Stomach smooth muscle (tissue), 2 donors: ENCODE results near the gene DDAH1.

ENCODE experiments used
- H3K27ac ChIP-seq: one replicate; pipeline ENCODE4 v1.7.0; 2013; ENCODE audit warnings: mild to moderate bottlenecking, low read length, inconsistent platforms
- H3K27me3 ChIP-seq, 2 donors: one replicate each; pipeline ENCODE4 v1.7.0; 2013; ENCODE audit warnings: low read length in 2 of 2; ENCODE audit not compliant: insufficient read depth in 2 of 2, control insufficient read depth in 1 of 2
- H3K36me3 ChIP-seq, 2 donors: one replicate each; pipeline ENCODE4 v1.7.0; 2013; ENCODE audit warnings: low read length in 2 of 2; ENCODE audit not compliant: control insufficient read depth in 2 of 2, insufficient read depth in 2 of 2
- H3K4me1 ChIP-seq: one replicate; pipeline ENCODE4 v1.7.0; 2013; ENCODE audit warnings: low read length; ENCODE audit not compliant: control insufficient read depth, insufficient read depth
- H3K4me3 ChIP-seq, 2 donors: one replicate each; pipeline ENCODE4 v1.7.0; 2013; ENCODE audit warnings: low read length in 2 of 2
- H3K9ac ChIP-seq, 2 donors: one replicate each; pipeline ENCODE4 v1.7.0; 2013; ENCODE audit warnings: low read length in 2 of 2, mild to moderate bottlenecking in 1 of 2
- H3K9me3 ChIP-seq, 2 donors: one replicate each; pipeline ENCODE4 v1.7.0; 2013; ENCODE audit warnings: low read length in 2 of 2; ENCODE audit not compliant: control insufficient read depth in 2 of 2
- donor health status: healthy.
- donor health status: Pancreatic carcinoma.

Gene DDAH1

GRCh38 chr1:85319491-85319890, 145.5 kb downstream of the DDAH1 start:
- Histone ChIP-seq H3K9ac (no peak overlapping the region), H3K27me3 (no peaks in the 10 kb centered on the region), H3K4me1 (no peaks in the 10 kb centered on the region), H3K9me3 (no peaks in the 10 kb centered on the region), H3K27ac (no peak overlapping the region), H3K4me3 (no peak overlapping the region), H3K36me3 (no peaks in the 10 kb centered on the region)

- H3K27ac ChIP-seq = no peak overlapping the region
- H3K4me3 ChIP-seq = no peak overlapping the region
- no peaks in the 10 kb centered on the region for H3K9me3 ChIP-seq
Observed at GRCh38 chr1:85318217-85318616, 146.7 kb downstream of the DDAH1 start.

GRCh38 chr1:85317560-85317959, 147.4 kb downstream of the DDAH1 start:
- no peak overlapping the region for H3K4me3 ChIP-seq
- peaks cover 4% of the 10 kb centered on the region for H3K4me1 ChIP-seq

More at GRCh38 chr1:85318217-85318616, 146.7 kb downstream of the DDAH1 start:
- H3K4me1 ChIP-seq = peaks cover 4% of the 10 kb centered on the region
- no peak overlapping the region for H3K9ac ChIP-seq
- no peaks in the 10 kb centered on the region for H3K36me3 ChIP-seq
- H3K27me3 ChIP-seq = no peaks in the 10 kb centered on the region

GRCh38 chr1:85316321-85316720, 148.6 kb downstream of the DDAH1 start:
- no peaks in the 10 kb centered on the region for H3K36me3 ChIP-seq
- H3K4me1 ChIP-seq = peaks cover 4% of the 10 kb centered on the region
- no peak overlapping the region for H3K27ac ChIP-seq
- no peak overlapping the region for H3K9ac ChIP-seq
- H3K4me3 ChIP-seq = no peak overlapping the region
- H3K27me3 ChIP-seq = no peaks in the 10 kb centered on the region
- H3K9me3 ChIP-seq = no peaks in the 10 kb centered on the region

More at GRCh38 chr1:85317560-85317959, 147.4 kb downstream of the DDAH1 start:
- Histone ChIP-seq H3K36me3 (no peaks in the 10 kb centered on the region), H3K27me3 (no peaks in the 10 kb centered on the region), H3K27ac (no peak overlapping the region), H3K9me3 (no peaks in the 10 kb centered on the region), H3K9ac (no peak overlapping the region)

- Histone ChIP-seq H3K4me3 (no peak overlapping the region), H3K27me3 (no peaks in the 10 kb centered on the region), H3K9ac (no peak overlapping the region), H3K27ac (no peak overlapping the region), H3K36me3 (no peaks in the 10 kb centered on the region), H3K4me1 (peaks cover 4% of the 10 kb centered on the region), H3K9me3 (no peaks in the 10 kb centered on the region)
Observed at GRCh38 chr1:85315789-85316188, 149.2 kb downstream of the DDAH1 start.

- no peak overlapping the region for H3K4me3 ChIP-seq
- no peaks in the 10 kb centered on the region for H3K9me3 ChIP-seq
- no peak overlapping the region for H3K27ac ChIP-seq
- peaks cover 4% of the 10 kb centered on the region for H3K4me1 ChIP-seq
- no peaks in the 10 kb centered on the region for H3K27me3 ChIP-seq
- H3K9ac ChIP-seq = no peak overlapping the region
- no peaks in the 10 kb centered on the region for H3K36me3 ChIP-seq
Observed at GRCh38 chr1:85314726-85315125, 150.2 kb downstream of the DDAH1 start.

GRCh38 chr1:85313888-85314696, 150.9 kb downstream of the DDAH1 start:
- Histone ChIP-seq H3K9me3 (no peaks in the 10 kb centered on the region), H3K36me3 (no peaks in the 10 kb centered on the region), H3K4me3 (no peak overlapping the region), H3K9ac (no peak overlapping the region), H3K4me1 (peaks cover 4% of the 10 kb centered on the region), H3K27me3 (no peaks in the 10 kb centered on the region), H3K27ac (no peak overlapping the region)

- Histone ChIP-seq H3K9ac (no peak overlapping the region), H3K9me3 (no peaks in the 10 kb centered on the region), H3K4me3 (no peak overlapping the region), H3K27ac (no peak overlapping the region), H3K27me3 (no peaks in the 10 kb centered on the region), H3K4me1 (peaks cover 6% of the 10 kb centered on the region), H3K36me3 (no peaks in the 10 kb centered on the region)
Observed at GRCh38 chr1:85311818-85312217, 153.1 kb downstream of the DDAH1 start.

- H3K27ac ChIP-seq = no peak overlapping the region
- H3K4me1 ChIP-seq = peaks cover 2% of the 10 kb centered on the region
- no peak overlapping the region for H3K9ac ChIP-seq
- no peaks in the 10 kb centered on the region for H3K27me3 ChIP-seq
- H3K36me3 ChIP-seq = no peaks in the 10 kb centered on the region
- H3K4me3 ChIP-seq = no peak overlapping the region
- H3K9me3 ChIP-seq = no peaks in the 10 kb centered on the region
Observed at GRCh38 chr1:85308833-85309350, 156.1 kb downstream of the DDAH1 start.

GRCh38 chr1:85307987-85308832, 156.7 kb downstream of the DDAH1 start:
- no peaks in the 10 kb centered on the region for H3K36me3 ChIP-seq
- H3K9ac ChIP-seq = peak overlapping the region; percentile 23 to 62
- no peak overlapping the region for H3K27ac ChIP-seq
- H3K4me3 ChIP-seq = peak overlapping the region in 1 of 2 donors; percentile 22
- H3K27me3 ChIP-seq = no peaks in the 10 kb centered on the region
- peaks cover 2% of the 10 kb centered on the region for H3K4me1 ChIP-seq
- no peaks in the 10 kb centered on the region for H3K9me3 ChIP-seq
